Measurements from ENCODE around the gene COL4A6.

COL4A6 gene

DNA sequence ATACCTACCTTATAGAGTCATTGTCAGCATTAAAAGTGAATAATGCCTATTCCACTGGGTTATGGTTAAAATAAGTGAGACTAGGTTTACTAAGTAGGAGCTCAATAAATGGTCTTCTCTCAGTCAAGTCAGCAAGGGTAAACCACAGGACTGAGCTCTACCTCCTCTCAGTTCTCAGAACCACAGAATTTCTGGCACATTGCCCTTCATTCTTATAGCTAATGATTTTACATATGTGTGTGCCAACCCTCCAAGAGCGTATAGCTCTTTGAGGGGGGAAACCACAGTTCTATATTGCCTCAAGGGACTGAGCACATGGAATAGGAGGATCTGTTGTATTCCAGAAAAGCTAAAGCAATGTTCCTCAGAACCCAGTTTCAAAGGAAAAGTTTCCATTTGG is 221.8 kb downstream of the COL4A6 start:
- Histone ChIP-seq H3K36me3 (ENCODE audit: control insufficient read depth in 2 of 2, insufficient read depth in 1 of 2, low read length in 2 of 2) (peaks cover 0 to 11% of the 10 kb centered on the region in 2 experiments; a peak in 1 of 3 replicates), H3K27ac (ENCODE audit: extremely low read depth, low read depth, low read length) (no peak overlapping the region), H3K4me3 (ENCODE audit: low read depth, low read length) (no peak overlapping the region), H3K4me1 (ENCODE audit: control insufficient read depth, insufficient read depth, low read length) (no peaks in the 10 kb centered on the region), H3K9me3 (ENCODE audit: control insufficient read depth, insufficient read depth, low read depth, low read length) (no peaks in the 10 kb centered on the region)
- CTCF ChIA-PET, result interaction anchor here (1.0 to 6.6 kb wide), 3 partner anchors 9 to 50 kb away, joined by 4 to 51 read pairs (median 20); no protein-coding TSS in a partner anchor
- POLR2A ChIA-PET, result no interaction called here
- TF ChIP-seq GLI2 (tag by site-specific recombination; IDR thresholded peaks at IDR 0.05; ENCODE audit: borderline replicate concordance, low read depth), result no peak
- TF ChIP-seq ZNF23 (tag by site-specific recombination; IDR thresholded peaks at IDR 0.05; ENCODE audit: borderline replicate concordance), result no peak
- no peak for TF ChIP-seq ZNF433 (tag by site-specific recombination; IDR thresholded peaks at IDR 0.05; ENCODE audit: low read depth)
- TF ChIP-seq ZBTB44 (tag by site-specific recombination; IDR thresholded peaks at IDR 0.05), result no peak
- no peak for TF ChIP-seq ZNF274 (IDR thresholded peaks at IDR 0.05; ENCODE audit: low read length)
- no peak for TF ChIP-seq ZNF274 (tag by site-specific recombination; IDR thresholded peaks at IDR 0.05; ENCODE audit: borderline replicate concordance)
- TF ChIP-seq SETDB1 (IDR thresholded peaks at IDR 0.05; ENCODE audit: insufficient read length, low read length), result no peak
- TF ChIP-seq SALL2 (tag by site-specific recombination; IDR thresholded peaks at IDR 0.05; ENCODE audit: borderline replicate concordance), result no peak
- no peak for TF ChIP-seq ZNF843 (tag by site-specific recombination; IDR thresholded peaks at IDR 0.05)
- TF ChIP-seq, protein P1, sequence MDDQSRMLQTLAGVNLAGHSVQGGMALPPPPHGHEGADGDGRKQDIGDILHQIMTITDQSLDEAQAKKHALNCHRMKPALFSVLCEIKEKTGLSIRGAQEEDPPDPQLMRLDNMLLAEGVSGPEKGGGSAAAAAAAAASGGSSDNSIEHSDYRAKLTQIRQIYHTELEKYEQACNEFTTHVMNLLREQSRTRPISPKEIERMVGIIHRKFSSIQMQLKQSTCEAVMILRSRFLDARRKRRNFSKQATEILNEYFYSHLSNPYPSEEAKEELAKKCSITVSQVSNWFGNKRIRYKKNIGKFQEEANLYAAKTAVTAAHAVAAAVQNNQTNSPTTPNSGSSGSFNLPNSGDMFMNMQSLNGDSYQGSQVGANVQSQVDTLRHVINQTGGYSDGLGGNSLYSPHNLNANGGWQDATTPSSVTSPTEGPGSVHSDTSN (CRISPR knock-in tag; IDR thresholded peaks at IDR 0.05), result no peak
- no peak for TF ChIP-seq ZFP69B (tag by site-specific recombination; IDR thresholded peaks at IDR 0.05)
- TF ChIP-seq ZNF660 (tag by site-specific recombination; IDR thresholded peaks at IDR 0.05), result no peak
- no peak for TF ChIP-seq ZNF701 (tag by site-specific recombination; IDR thresholded peaks at IDR 0.05)
- TF ChIP-seq MEIS1 (CRISPR knock-in tag; IDR thresholded peaks at IDR 0.05; ENCODE audit: borderline replicate concordance), result no peak
- no peak for TF ChIP-seq KLF10 (tag by site-specific recombination; IDR thresholded peaks at IDR 0.05)
- no peak for TF ChIP-seq ZNF830 (tag by site-specific recombination; IDR thresholded peaks at IDR 0.05; ENCODE audit: low read depth)
- TF ChIP-seq ZNF571 (tag by site-specific recombination; IDR thresholded peaks at IDR 0.05), result no peak
- no peak for TF ChIP-seq ZNF16 (tag by site-specific recombination; IDR thresholded peaks at IDR 0.05; ENCODE audit: low read depth)
- no peak for TF ChIP-seq MYNN (tag by site-specific recombination; IDR thresholded peaks at IDR 0.05; ENCODE audit: borderline replicate concordance)
- no peak for TF ChIP-seq FEZF1 (tag by site-specific recombination; IDR thresholded peaks at IDR 0.05)

- no peaks in the 10 kb centered on the region for H3K4me1 ChIP-seq (ENCODE audit: control insufficient read depth, insufficient read depth, low read length)
- H3K27ac ChIP-seq (ENCODE audit: extremely low read depth, low read depth, low read length), result no peak overlapping the region
- no peaks in the 10 kb centered on the region for H3K9me3 ChIP-seq (ENCODE audit: control insufficient read depth, insufficient read depth, low read depth, low read length)
- CTCF ChIA-PET, result interaction anchor here (6.6 kb wide), 1 partner anchor 14 kb away, joined by 51 read pairs; no protein-coding TSS in a partner anchor
- H3K4me3 ChIP-seq (ENCODE audit: low read depth, low read length), result no peak overlapping the region
- peaks cover 0 to 5% of the 10 kb centered on the region in 2 experiments; a peak in 1 of 3 replicates for H3K36me3 ChIP-seq (ENCODE audit: control insufficient read depth in 2 of 2, insufficient read depth in 1 of 2, low read length in 2 of 2)
- POLR2A ChIA-PET, result no interaction called here
- TF ChIP-seq ZNF529 (tag by site-specific recombination; IDR thresholded peaks at IDR 0.05; ENCODE audit: insufficient replicate concordance) (no peak), KLF9 (tag by site-specific recombination; IDR thresholded peaks at IDR 0.05; ENCODE audit: low read depth) (no peak), ZNF677 (tag by site-specific recombination; IDR thresholded peaks at IDR 0.05) (no peak), ZNF10 (tag by site-specific recombination; IDR thresholded peaks at IDR 0.05) (no peak), ZNF488 (tag by site-specific recombination; IDR thresholded peaks at IDR 0.05) (no peak), EGR2 (tag by site-specific recombination; IDR thresholded peaks at IDR 0.05; ENCODE audit: low read depth) (no peak), ZBTB6 (tag by site-specific recombination; IDR thresholded peaks at IDR 0.05) (no peak), ZFP41 (tag by site-specific recombination; IDR thresholded peaks at IDR 0.05; ENCODE audit: borderline replicate concordance) (no peak), ZNF610 (tag by site-specific recombination; IDR thresholded peaks at IDR 0.05; ENCODE audit: borderline replicate concordance) (no peak), ZNF37A (tag by site-specific recombination; IDR thresholded peaks at IDR 0.05) (no peak), ZNF350 (tag by site-specific recombination; IDR thresholded peaks at IDR 0.05) (no peak), ZNF211 (tag by site-specific recombination; IDR thresholded peaks at IDR 0.05; ENCODE audit: low read depth) (no peak), ZNF239 (tag by site-specific recombination; IDR thresholded peaks at IDR 0.05) (no peak), ZNF596 (tag by site-specific recombination; IDR thresholded peaks at IDR 0.05) (no peak)
Measured at GRCh38 chrX:108211301-108211700, 226.9 kb downstream of the COL4A6 start.
